K562 (cell line): ENCODE results near the gene TADA1. TPM values are rescaled to one million over a fixed set of nuclear protein-coding genes. Genes with fewer than 3 reads are reported as not detected.

Experiments
- CC2D1A ChIP-seq: fragments of 450-650 bp; IDR thresholded peaks from 2 replicates; pipeline ENCODE4 v1.6.1; 2017; ENCODE audit warnings: mild to moderate bottlenecking
- CREB1 ChIP-seq, 2 experiments: sonication (generic) in 1 of 2; formaldehyde crosslinking in 1 of 2; IDR thresholded peaks; 2 replicates each; pipeline versions ENCODE4 v1.6.1 to v1.8.0; 2012 to 2022; ENCODE audit warnings: inconsistent platforms in 1 of 2, mild to moderate bottlenecking in 1 of 2, missing genetic modification reagents in 1 of 2, moderate library complexity in 1 of 2
- DDX20 ChIP-seq: fragments of 450-650 bp; IDR thresholded peaks from 2 replicates; pipeline ENCODE4 v1.6.1; 2016; ENCODE audit warnings: missing genetic modification characterization, low read depth, mild to moderate bottlenecking, missing compliant biosample characterization, moderate library complexity
- EGR1 ChIP-seq: fragments of 450-650 bp; conservative IDR thresholded peaks from 2 replicates; pipeline ENCODE4 v1.6.1; 2017; ENCODE audit warnings: mild to moderate bottlenecking
- GMEB1 ChIP-seq: fragments of 250-450 bp; sonication (Bioruptor Pico); IDR thresholded peaks from 2 replicates; pipeline ENCODE4 v1.4.0; 2020; ENCODE audit warnings: mild to moderate bottlenecking
- HMG20B ChIP-seq: fragments of 250-450 bp; sonication (Bioruptor Pico); IDR thresholded peaks from 2 replicates; pipeline ENCODE4 v1.5.0; 2021; ENCODE audit warnings: mild to moderate bottlenecking
- HNRNPUL1 ChIP-seq: fragments of 200-400 bp; formaldehyde crosslinking; IDR thresholded peaks from 2 replicates; pipeline ENCODE4 v1.6.1; 2017; ENCODE audit warnings: low read length
- JUND ChIP-seq, 2 experiments: IDR thresholded peaks; 2 replicates in 1 of 2; 3 replicates in 1 of 2; pipeline ENCODE4 v1.6.1; 2011; ENCODE audit warnings: borderline replicate concordance in 2 of 2, low read depth in 2 of 2, low read length in 2 of 2, improper control_type of control experiment in 1 of 2, missing biosample characterization in 1 of 2, missing genetic modification characterization in 1 of 2, missing genetic modification reagents in 1 of 2
- MYBL2 ChIP-seq, 2 experiments: fragments of 450-650 bp in 1 of 2; sonication (generic) in 1 of 2; formaldehyde crosslinking in 1 of 2; IDR thresholded peaks; 2 replicates each; pipeline versions ENCODE4 v1.6.1 to v1.8.1; 2017 to 2022; ENCODE audit warnings: borderline replicate concordance in 1 of 2, inconsistent platforms in 1 of 2, low read depth in 1 of 2, mild to moderate bottlenecking in 1 of 2, missing genetic modification reagents in 1 of 2, moderate library complexity in 1 of 2
- NBN ChIP-seq: fragments of 450-650 bp; IDR thresholded peaks from 2 replicates; pipeline ENCODE4 v1.6.1; 2016; ENCODE audit warnings: low read depth, mild to moderate bottlenecking
- NR2C1 ChIP-seq, 2 experiments: fragments of 450-650 bp; IDR thresholded peaks; 2 replicates each; pipeline ENCODE4 v1.6.1; 2017; ENCODE audit warnings: mild to moderate bottlenecking in 2 of 2, antibody characterized with exemption in 1 of 2, inconsistent platforms in 1 of 2, missing compliant biosample characterization in 1 of 2, missing genetic modification characterization in 1 of 2
- PRMT5 ChIP-seq: sonication (generic); formaldehyde crosslinking; IDR thresholded peaks from 2 replicates; pipeline ENCODE4 v1.5.0; 2020; ENCODE audit warnings: missing genetic modification reagents
- PTBP1 ChIP-seq: fragments of 200-400 bp; formaldehyde crosslinking; IDR thresholded peaks from 2 replicates; pipeline ENCODE4 v1.6.1; 2017; ENCODE audit warnings: low read depth, low read length
- RBM34 ChIP-seq: fragments of 200-400 bp; formaldehyde crosslinking; IDR thresholded peaks from 2 replicates; pipeline ENCODE4 v1.6.1; 2018; ENCODE audit warnings: low read length, borderline replicate concordance; ENCODE audit not compliant: insufficient read depth
- RNF2 ChIP-seq: sonication (generic); IDR thresholded peaks from 2 replicates; pipeline ENCODE4 v1.6.1; 2016
- SPI1 ChIP-seq: IDR thresholded peaks from 2 replicates; pipeline ENCODE4 v1.6.1; 2011; ENCODE audit warnings: low read depth, low read length, control low read depth, borderline replicate concordance
- TAF15 ChIP-seq: fragments of 200-400 bp; formaldehyde crosslinking; IDR thresholded peaks from 2 replicates; pipeline ENCODE4 v1.6.1; 2017; ENCODE audit warnings: mild to moderate bottlenecking, low read depth, low read length, moderate library complexity
- ZBTB12 ChIP-seq: fragments of 250-450 bp; sonication (Bioruptor Pico); IDR thresholded peaks from 2 replicates; pipeline ENCODE4 v1.4.0; 2020
- ZNF253 ChIP-seq: fragments of 250-450 bp; sonication (Bioruptor Pico); conservative IDR thresholded peaks from 2 replicates; pipeline ENCODE4 v1.6.1; 2021; ENCODE audit warnings: mild to moderate bottlenecking
- ZNF644 ChIP-seq: fragments of 200-800 bp; sonication (Bioruptor generic); IDR thresholded peaks from 2 replicates; pipeline ENCODE4 v1.6.1; 2016; ENCODE audit warnings: low read depth, missing genetic modification characterization, missing compliant biosample characterization
- ZNF766 ChIP-seq: fragments of 200-800 bp; sonication (Bioruptor generic); conservative IDR thresholded peaks from 2 replicates; pipeline ENCODE4 v1.6.1; 2016; ENCODE audit warnings: missing genetic modification characterization, missing compliant biosample characterization
- polyA plus RNA-seq, 8 experiments: library from polyadenylated mRNA; depleted of rRNA in 4 of 8; stranded (reverse) in 5 of 8; unstranded in 3 of 8; fragments of >200 nt; fragmentation: Nextera tagmentation in 2 of 8; fragmentation: Illumina TruSeq in 1 of 8; extraction: Ambion mirVana in 2 of 8; extraction: Trizol in 1 of 8; gene quantifications; 2 replicates each; pipeline versions ENCODE4 v1.2.1 to v1.2.3, GENCODE V29; 2011 to 2014; ENCODE audit warnings: inconsistent platforms in 1 of 8, missing spikeins in 1 of 8
- total RNA-seq, 7 experiments: library from RNA; depleted of rRNA in 6 of 7; stranded (reverse); fragments of >200 nt in 6 of 7; fragmentation: Illumina TruSeq in 2 of 7; extraction: Trizol in 2 of 7; gene quantifications; 2 replicates each; pipeline versions ENCODE4 v1.2.1 to v1.2.3, GENCODE V29; 2011 to 2021; ENCODE audit warnings: low replicate concordance in 1 of 7
- TF ChIP-seq, protein P1 (sequence below): fragments of 250-450 bp; sonication (Bioruptor Pico); IDR thresholded peaks from 2 replicates; pipeline ENCODE4 v1.8.0; 2022; ENCODE audit warnings: moderate library complexity, mild to moderate bottlenecking, inconsistent platforms

Gene TADA1
- total and polyA plus RNA-seq, 9 of the 15 experiments (the other 6 are each of a cell fraction or from before 2014, with no cell fraction given), result 15.9 to 76.5 (median 28.7) TPM

- TF ChIP-seq ZBTB12 (CRISPR knock-in tag), result no peak; the same call in 1 of the 2 replicates
- TF ChIP-seq ZNF253, result no peak
- TF ChIP-seq RBM34, result no peak
- TF ChIP-seq PRMT5, result no peak
- TF ChIP-seq, protein P1, sequence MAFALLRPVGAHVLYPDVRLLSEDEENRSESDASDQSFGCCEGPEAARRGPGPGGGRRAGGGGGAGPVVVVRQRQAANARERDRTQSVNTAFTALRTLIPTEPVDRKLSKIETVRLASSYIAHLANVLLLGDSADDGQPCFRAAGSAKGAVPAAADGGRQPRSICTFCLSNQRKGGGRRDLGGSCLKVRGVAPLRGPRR (CRISPR knock-in tag), result no peak
- peak; percentile 83 for TF ChIP-seq NR2C1 (IDR thresholded peaks at IDR 0.05)
- no peak for TF ChIP-seq NR2C1 (tag; IDR thresholded peaks at IDR 0.05)
- TF ChIP-seq CREB1 (IDR thresholded peaks at IDR 0.05), result peak; percentile 79
- TF ChIP-seq CREB1 (CRISPR knock-in tag; IDR thresholded peaks at IDR 0.05), result peak; percentile 53
- no peak for TF ChIP-seq HNRNPUL1
- 0 out of 2 replicates have a peak, but pooled peaks have one; percentile 2 for TF ChIP-seq SPI1
- peak; percentile 45; the same call in 1 of the 2 replicates for TF ChIP-seq CC2D1A
- TF ChIP-seq TAF15, result no peak
- TF ChIP-seq ZNF644 (tag), result 0 out of 2 replicates have a peak, but pooled peaks have one; percentile 40
- no peak for TF ChIP-seq HMG20B
- TF ChIP-seq GMEB1 (CRISPR knock-in tag), result peak; percentile 58; the same call in 1 of the 2 replicates
- no peak for TF ChIP-seq DDX20
- no peak; the same call in 1 of the 2 replicates for TF ChIP-seq ZNF766
- peak; percentile 16 for TF ChIP-seq RNF2
- peak; percentile 78 for TF ChIP-seq NBN
- peak; percentile 55; the same call in 1 of the 2 replicates for TF ChIP-seq JUND (IDR thresholded peaks at IDR 0.05; ENCODE audit: borderline replicate concordance, low read depth, low read length)
- TF ChIP-seq JUND (tag; IDR thresholded peaks at IDR 0.05; ENCODE audit: borderline replicate concordance, low read depth, low read length), result peak; percentile 56; the same call in 1 of the 3 replicates
- TF ChIP-seq EGR1, result peak; percentile 72
- TF ChIP-seq MYBL2 (IDR thresholded peaks at IDR 0.05; ENCODE audit: low read depth), result no peak
- no peak for TF ChIP-seq MYBL2 (CRISPR knock-in tag; IDR thresholded peaks at IDR 0.05; ENCODE audit: borderline replicate concordance)
- no peak for TF ChIP-seq PTBP1
Measured at GRCh38 chr1:166875734-166876539, at the start of gene TADA1 (continued).
